OCI-LY1 (cell line): Measurements from ENCODE around the gene MPP1.

ENCODE experiments used
- H2AFZ ChIP-seq: fragments of 200-600 bp; sonication (generic), shearing (Covaris generic); 2 replicates; pipeline ENCODE4 v1.6.0; 2014; ENCODE audit warnings: antibody characterized with exemption, mild to moderate bottlenecking, low read length
- H3F3A ChIP-seq: fragments of 200-600 bp; sonication (generic), shearing (Covaris generic); 2 replicates; pipeline ENCODE4 v1.6.0; 2014; ENCODE audit warnings: mild to moderate bottlenecking, antibody characterized with exemption, low read length, moderate library complexity; ENCODE audit not compliant: insufficient read depth
- H3K27ac ChIP-seq: fragments of 200-600 bp; sonication (generic); 2 replicates; pipeline ENCODE4 v1.5.1; 2014; ENCODE audit warnings: low read length, mixed run types, mild to moderate bottlenecking, low read depth; ENCODE audit not compliant: poor library complexity, severe bottlenecking
- H3K27me3 ChIP-seq: fragments of 200-600 bp; sonication (generic); 2 replicates; pipeline ENCODE4 v1.6.0; 2014; ENCODE audit warnings: antibody characterized with exemption, mild to moderate bottlenecking, low read length, moderate library complexity; ENCODE audit not compliant: insufficient read depth
- H3K36me3 ChIP-seq: fragments of 200-600 bp; sonication (generic); 2 replicates; pipeline ENCODE4 v1.6.1; 2014; ENCODE audit warnings: mild to moderate bottlenecking, antibody characterized with exemption, low read length, moderate library complexity, mixed read lengths; ENCODE audit not compliant: insufficient read depth
- H3K4me1 ChIP-seq: fragments of 200-600 bp; sonication (generic); 2 replicates; pipeline ENCODE4 v1.5.1; 2014; ENCODE audit warnings: mild to moderate bottlenecking, low read length, moderate library complexity; ENCODE audit not compliant: insufficient read depth, severe bottlenecking
- H3K4me2 ChIP-seq: fragments of 200-600 bp; sonication (generic), shearing (Covaris generic); 2 replicates; pipeline ENCODE4 v1.6.1; 2014; ENCODE audit warnings: low read length
- H3K4me3 ChIP-seq: fragments of 200-600 bp; sonication (generic); 2 replicates; pipeline ENCODE4 v1.5.1; 2014; ENCODE audit warnings: low read length, low read depth, mild to moderate bottlenecking, mixed read lengths; ENCODE audit not compliant: poor library complexity, severe bottlenecking
- H3K79me2 ChIP-seq: fragments of 200-600 bp; shearing (Covaris generic); 2 replicates; pipeline ENCODE4 v1.6.1; 2016; ENCODE audit warnings: mixed run types, low read length, mixed read lengths; ENCODE audit not compliant: insufficient read depth
- H3K9ac ChIP-seq: fragments of 200-600 bp; sonication (generic), shearing (Covaris generic); 2 replicates; pipeline ENCODE4 v1.6.1; 2014; ENCODE audit warnings: mild to moderate bottlenecking, low read length, mixed read lengths
- H3K9me2 ChIP-seq: fragments of 200-600 bp; sonication (generic), shearing (Covaris generic); 2 replicates; pipeline ENCODE4 v1.6.1; 2014; ENCODE audit warnings: low read depth, mild to moderate bottlenecking, low read length, mixed read lengths
- H3K9me3 ChIP-seq: fragments of 200-600 bp; shearing (Covaris generic); 2 replicates; pipeline ENCODE4 v1.6.1; 2014; ENCODE audit warnings: low read length, mixed read lengths
- H4K20me1 ChIP-seq: fragments of 200-600 bp; sonication (generic), shearing (Covaris generic); 2 replicates; pipeline ENCODE4 v1.6.0; 2016; ENCODE audit warnings: mild to moderate bottlenecking, low read length; ENCODE audit not compliant: insufficient read depth
- EZH2 ChIP-seq: fragments of 200-600 bp; sonication (generic), shearing (Covaris generic); IDR thresholded peaks from 2 replicates; pipeline ENCODE4 v1.8.0; 2017; ENCODE audit warnings: borderline replicate concordance, mixed run types, mild to moderate bottlenecking, antibody characterized with exemption, low read length, moderate library complexity, mixed read lengths
- TF ChIP-seq, protein P1 (sequence below): fragments of 200-600 bp; sonication (generic), shearing (Covaris generic); IDR thresholded peaks from 2 replicates; pipeline ENCODE4 v1.5.1; 2017; ENCODE audit warnings: mild to moderate bottlenecking, antibody characterized with exemption, low read length, moderate library complexity, mixed read lengths

MPP1 gene

DNA sequence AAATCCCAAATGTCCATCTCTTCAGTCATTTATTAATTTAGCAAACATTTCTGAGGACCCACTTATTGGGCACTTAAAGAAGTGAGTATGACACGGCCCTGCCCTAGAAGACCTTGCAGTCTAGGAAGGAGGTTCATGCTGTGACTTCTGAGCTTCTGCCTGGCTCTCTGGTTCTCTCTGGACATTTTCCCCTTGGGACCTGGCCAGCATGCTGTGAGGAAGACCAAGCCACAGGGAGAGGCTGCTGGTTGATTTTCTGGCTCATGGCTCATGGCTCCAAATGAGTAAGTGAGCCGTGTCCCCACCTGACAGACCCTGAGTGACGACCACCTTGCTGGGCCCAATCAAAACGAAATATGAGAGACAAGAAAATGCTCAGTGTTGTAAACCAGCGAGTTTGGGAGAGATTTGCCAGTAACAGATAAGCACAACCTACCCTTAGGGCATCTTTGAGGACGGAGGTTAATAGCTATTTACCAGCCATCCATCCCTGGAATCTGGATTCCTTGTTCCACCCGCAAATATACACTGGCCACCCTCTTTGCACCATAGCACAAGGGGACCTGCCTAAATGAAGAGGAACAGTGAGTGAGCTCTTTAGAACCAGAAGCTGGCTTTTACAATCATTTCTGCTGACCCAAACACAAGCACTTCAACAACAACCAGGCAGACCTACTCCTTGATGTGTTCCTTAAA lies 876 bp downstream of the MPP1 start:
- Histone ChIP-seq H3K27ac (no peak overlapping the region), H3K9me2 (no peaks in the 10 kb centered on the region), H4K20me1 (no peaks in the 10 kb centered on the region), H3K9ac (peak overlapping the region; percentile 61; the same call in 1 of the 2 replicates), H2AFZ (no peak overlapping the region), H3K36me3 (no peaks in the 10 kb centered on the region; the same call in 1 of the 2 replicates), H3K4me1 (peaks cover 15% of the 10 kb centered on the region), H3K9me3 (no peaks in the 10 kb centered on the region), H3K27me3 (no peaks in the 10 kb centered on the region), H3F3A (no peaks in the 10 kb centered on the region), H3K4me2 (peak overlapping the region; percentile 84), H3K4me3 (peak overlapping the region; percentile 68), H3K79me2 (no peaks in the 10 kb centered on the region)
- TF ChIP-seq, protein P1, sequence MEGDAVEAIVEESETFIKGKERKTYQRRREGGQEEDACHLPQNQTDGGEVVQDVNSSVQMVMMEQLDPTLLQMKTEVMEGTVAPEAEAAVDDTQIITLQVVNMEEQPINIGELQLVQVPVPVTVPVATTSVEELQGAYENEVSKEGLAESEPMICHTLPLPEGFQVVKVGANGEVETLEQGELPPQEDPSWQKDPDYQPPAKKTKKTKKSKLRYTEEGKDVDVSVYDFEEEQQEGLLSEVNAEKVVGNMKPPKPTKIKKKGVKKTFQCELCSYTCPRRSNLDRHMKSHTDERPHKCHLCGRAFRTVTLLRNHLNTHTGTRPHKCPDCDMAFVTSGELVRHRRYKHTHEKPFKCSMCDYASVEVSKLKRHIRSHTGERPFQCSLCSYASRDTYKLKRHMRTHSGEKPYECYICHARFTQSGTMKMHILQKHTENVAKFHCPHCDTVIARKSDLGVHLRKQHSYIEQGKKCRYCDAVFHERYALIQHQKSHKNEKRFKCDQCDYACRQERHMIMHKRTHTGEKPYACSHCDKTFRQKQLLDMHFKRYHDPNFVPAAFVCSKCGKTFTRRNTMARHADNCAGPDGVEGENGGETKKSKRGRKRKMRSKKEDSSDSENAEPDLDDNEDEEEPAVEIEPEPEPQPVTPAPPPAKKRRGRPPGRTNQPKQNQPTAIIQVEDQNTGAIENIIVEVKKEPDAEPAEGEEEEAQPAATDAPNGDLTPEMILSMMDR, result no peak

DNA sequence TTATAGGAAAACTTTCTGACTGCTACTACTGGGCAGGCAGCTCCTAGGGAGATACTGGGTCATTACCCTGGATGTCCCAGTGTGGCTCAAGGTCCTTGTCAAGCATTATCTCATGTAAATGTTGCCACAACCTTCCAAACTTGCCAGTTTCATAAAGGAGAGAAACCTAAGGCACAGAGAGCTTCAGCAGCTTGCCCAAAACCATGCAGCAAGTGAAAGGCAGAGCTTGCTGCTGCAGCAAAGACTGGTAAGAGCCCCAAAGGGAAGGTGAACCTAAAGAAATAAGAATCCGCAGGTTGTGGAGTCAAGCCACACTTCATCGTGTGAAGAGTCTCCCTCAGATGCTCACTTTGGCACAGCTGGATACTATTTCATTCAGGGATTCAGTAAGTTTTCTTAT lies 2.3 kb downstream of the MPP1 start:
- TF ChIP-seq EZH2, result no peak
- TF ChIP-seq, protein P1, result no peak
- H3K27ac ChIP-seq, result no peak overlapping the region
- H3F3A ChIP-seq, result no peaks in the 10 kb centered on the region
- no peaks in the 10 kb centered on the region for H3K79me2 ChIP-seq
- no peak overlapping the region for H3K4me2 ChIP-seq
- H3K4me1 ChIP-seq, result peaks cover 18% of the 10 kb centered on the region
- H3K4me3 ChIP-seq, result no peak overlapping the region
- no peak overlapping the region for H2AFZ ChIP-seq
- no peak overlapping the region for H3K9ac ChIP-seq
- no peaks in the 10 kb centered on the region; the same call in 1 of the 2 replicates for H3K36me3 ChIP-seq
- no peaks in the 10 kb centered on the region for H3K9me3 ChIP-seq
- no peaks in the 10 kb centered on the region for H3K27me3 ChIP-seq
- no peaks in the 10 kb centered on the region for H3K9me2 ChIP-seq
- no peaks in the 10 kb centered on the region for H4K20me1 ChIP-seq

DNA sequence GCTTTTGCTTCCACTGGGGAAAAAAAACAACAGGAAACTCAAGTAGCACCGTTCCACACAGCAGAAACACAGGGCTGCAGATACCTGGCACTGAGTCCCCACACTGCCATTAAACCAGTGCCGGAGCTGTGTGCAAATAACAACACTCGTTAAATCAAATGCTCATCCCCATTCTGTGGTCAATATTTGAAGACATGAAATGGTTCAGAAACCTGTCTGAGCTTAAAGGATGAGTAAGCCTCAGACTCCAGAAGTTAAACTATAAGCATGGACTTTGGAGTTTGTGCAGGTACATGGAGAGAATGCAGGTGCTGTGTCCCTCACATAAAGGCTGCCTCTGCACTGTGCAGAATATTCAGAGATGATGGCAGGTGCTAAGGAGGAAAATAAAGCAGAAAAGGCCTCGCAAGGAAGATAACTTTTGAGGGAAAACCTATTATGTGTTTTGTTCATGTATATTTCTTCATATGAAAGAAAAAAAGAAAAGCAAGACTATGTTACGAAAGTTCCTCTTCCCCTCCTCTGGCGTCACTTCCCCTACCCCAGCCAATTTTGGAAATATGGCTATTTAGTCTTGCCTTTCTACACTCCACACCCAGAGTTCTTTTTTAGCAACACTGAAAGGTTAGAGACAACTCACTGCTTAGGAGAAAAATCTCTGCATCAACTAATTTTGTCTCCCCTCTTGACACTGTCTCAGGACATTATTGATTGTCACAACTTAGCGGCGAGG lies 4.6 kb downstream of the MPP1 start:
- Histone ChIP-seq H3K4me2 (no peak overlapping the region), H3K36me3 (no peaks in the 10 kb centered on the region)

More for the DNA sequence above, 4.6 kb downstream of the MPP1 start:
- TF ChIP-seq, protein P1, result no peak
- no peak for TF ChIP-seq EZH2
- H3F3A ChIP-seq, result no peaks in the 10 kb centered on the region
- no peaks in the 10 kb centered on the region for H3K9me3 ChIP-seq
- no peak overlapping the region for H3K9ac ChIP-seq
- H3K4me3 ChIP-seq, result no peak overlapping the region
- no peak overlapping the region for H3K27ac ChIP-seq
- no peak overlapping the region for H2AFZ ChIP-seq
- no peaks in the 10 kb centered on the region for H3K27me3 ChIP-seq
- no peaks in the 10 kb centered on the region for H3K79me2 ChIP-seq
- H3K4me1 ChIP-seq, result peaks cover 16% of the 10 kb centered on the region
- H3K9me2 ChIP-seq, result no peaks in the 10 kb centered on the region
- no peaks in the 10 kb centered on the region for H4K20me1 ChIP-seq
